ENCODE results near the gene TM4SF20.

TM4SF20 gene

DNA sequence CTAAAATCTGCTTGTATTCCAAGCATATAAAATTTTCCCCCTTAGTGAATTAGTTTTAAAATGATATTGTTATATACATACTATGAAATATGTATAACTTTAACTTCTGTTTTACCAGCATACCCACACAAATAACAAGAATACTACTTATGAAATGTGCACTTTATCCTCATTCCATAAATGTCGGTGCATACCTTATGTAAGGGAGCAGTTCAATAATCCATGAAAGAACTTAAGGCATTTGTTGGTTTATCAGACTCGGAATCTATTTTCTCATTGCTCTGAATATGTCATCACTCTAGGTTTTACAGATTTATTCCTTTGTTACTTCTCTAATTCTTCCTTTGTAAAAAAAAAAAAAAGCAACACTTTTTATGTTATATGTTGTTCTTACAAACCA is 66.5 kb downstream of the TM4SF20 start:
- Histone ChIP-seq H3K4me2 (ENCODE audit: low read length) (no peak overlapping the region), H3K9me2 (replicated peaks; ENCODE audit: control insufficient read depth, low read length) (no peaks in the 10 kb centered on the region), H3K27ac (ENCODE audit: low read depth, low read length) (no peak overlapping the region), H3K4me1 (ENCODE audit: control insufficient read depth, low read length) (no peaks in the 10 kb centered on the region), H3K36me3 (ENCODE audit: control insufficient read depth, low read length) (no peaks in the 10 kb centered on the region), H3K4me3 (ENCODE audit: low read length) (no peak overlapping the region), H3K79me2 (ENCODE audit: control insufficient read depth, low read length) (no peaks in the 10 kb centered on the region), H4K20me1 (ENCODE audit: control insufficient read depth, insufficient read depth, low read depth, low read length) (no peaks in the 10 kb centered on the region), H3K27me3 (ENCODE audit: control insufficient read depth, low read length) (no peaks in the 10 kb centered on the region), H3F3A (ENCODE audit: control insufficient read depth, insufficient read depth) (no peaks in the 10 kb centered on the region), H3K9me3 (ENCODE audit: control insufficient read depth, insufficient read depth, low read length) (no peaks in the 10 kb centered on the region)
- TF ChIP-seq, protein P1, sequence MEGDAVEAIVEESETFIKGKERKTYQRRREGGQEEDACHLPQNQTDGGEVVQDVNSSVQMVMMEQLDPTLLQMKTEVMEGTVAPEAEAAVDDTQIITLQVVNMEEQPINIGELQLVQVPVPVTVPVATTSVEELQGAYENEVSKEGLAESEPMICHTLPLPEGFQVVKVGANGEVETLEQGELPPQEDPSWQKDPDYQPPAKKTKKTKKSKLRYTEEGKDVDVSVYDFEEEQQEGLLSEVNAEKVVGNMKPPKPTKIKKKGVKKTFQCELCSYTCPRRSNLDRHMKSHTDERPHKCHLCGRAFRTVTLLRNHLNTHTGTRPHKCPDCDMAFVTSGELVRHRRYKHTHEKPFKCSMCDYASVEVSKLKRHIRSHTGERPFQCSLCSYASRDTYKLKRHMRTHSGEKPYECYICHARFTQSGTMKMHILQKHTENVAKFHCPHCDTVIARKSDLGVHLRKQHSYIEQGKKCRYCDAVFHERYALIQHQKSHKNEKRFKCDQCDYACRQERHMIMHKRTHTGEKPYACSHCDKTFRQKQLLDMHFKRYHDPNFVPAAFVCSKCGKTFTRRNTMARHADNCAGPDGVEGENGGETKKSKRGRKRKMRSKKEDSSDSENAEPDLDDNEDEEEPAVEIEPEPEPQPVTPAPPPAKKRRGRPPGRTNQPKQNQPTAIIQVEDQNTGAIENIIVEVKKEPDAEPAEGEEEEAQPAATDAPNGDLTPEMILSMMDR (IDR thresholded peaks at IDR 0.05; ENCODE audit: low read depth, low read length, poor library complexity, severe bottlenecking): no peak
- TF ChIP-seq EZH2phosphoT487 (IDR thresholded peaks at IDR 0.05; ENCODE audit: borderline replicate concordance, low read length): no peak
